Loucy (cell line): ENCODE measurements around the gene SEC61B.

Experiments
- EZH2phosphoT487 ChIP-seq: fragments of 200-600 bp; IDR thresholded peaks from 2 replicates; pipeline ENCODE4 v1.6.1; 2018; ENCODE audit warnings: antibody characterized with exemption, mild to moderate bottlenecking, moderate library complexity, borderline replicate concordance
- TF ChIP-seq, protein P1 (sequence below): fragments of 200-600 bp; sonication (generic); conservative IDR thresholded peaks from 2 replicates; pipeline ENCODE4 v1.5.1; 2014; ENCODE audit warnings: mild to moderate bottlenecking, antibody characterized with exemption, low read length

DNA sequence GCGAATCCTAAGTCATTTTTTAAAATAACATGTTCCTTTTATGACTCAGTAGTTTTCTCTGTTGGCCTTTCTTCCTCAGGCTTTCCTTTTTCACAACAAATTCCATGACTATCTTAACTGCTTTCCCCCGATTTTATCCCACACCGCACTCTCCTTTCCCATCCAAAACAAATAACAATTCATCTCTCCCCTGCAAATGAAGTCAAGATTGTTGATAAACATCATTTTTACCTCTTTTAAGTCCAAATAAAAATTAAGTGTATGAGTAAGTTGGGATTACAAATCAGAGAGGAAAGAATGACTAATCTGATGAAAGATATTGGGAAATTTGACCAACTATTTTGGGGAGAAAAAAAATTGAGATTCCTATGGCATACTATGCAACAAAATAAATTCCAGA lies 47.3 kb downstream of the SEC61B start:
- TF ChIP-seq, protein P1, sequence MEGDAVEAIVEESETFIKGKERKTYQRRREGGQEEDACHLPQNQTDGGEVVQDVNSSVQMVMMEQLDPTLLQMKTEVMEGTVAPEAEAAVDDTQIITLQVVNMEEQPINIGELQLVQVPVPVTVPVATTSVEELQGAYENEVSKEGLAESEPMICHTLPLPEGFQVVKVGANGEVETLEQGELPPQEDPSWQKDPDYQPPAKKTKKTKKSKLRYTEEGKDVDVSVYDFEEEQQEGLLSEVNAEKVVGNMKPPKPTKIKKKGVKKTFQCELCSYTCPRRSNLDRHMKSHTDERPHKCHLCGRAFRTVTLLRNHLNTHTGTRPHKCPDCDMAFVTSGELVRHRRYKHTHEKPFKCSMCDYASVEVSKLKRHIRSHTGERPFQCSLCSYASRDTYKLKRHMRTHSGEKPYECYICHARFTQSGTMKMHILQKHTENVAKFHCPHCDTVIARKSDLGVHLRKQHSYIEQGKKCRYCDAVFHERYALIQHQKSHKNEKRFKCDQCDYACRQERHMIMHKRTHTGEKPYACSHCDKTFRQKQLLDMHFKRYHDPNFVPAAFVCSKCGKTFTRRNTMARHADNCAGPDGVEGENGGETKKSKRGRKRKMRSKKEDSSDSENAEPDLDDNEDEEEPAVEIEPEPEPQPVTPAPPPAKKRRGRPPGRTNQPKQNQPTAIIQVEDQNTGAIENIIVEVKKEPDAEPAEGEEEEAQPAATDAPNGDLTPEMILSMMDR = no peak
- no peak for TF ChIP-seq EZH2phosphoT487
